Activated CD8-positive, alpha-beta memory T cell treated with anti-CD3 and anti-CD28 coated beads for 24 hours (primary cell): ENCODE results near the gene CETN2.
A peak's percentile ranks its signal among the peaks of the same experiment; 100 is the strongest.
"Not testable (repeated sequence)": the region's sequence is repeated elsewhere in the genome, so short reads cannot be mapped to it uniquely, and the experiment has no call there.

ENCODE experiments used
- DNase-seq: peaks from one replicate; pipeline ENCODE4 v3.0.0-alpha.2; 2020

Gene CETN2

GRCh38 chrX:152830312-152831305, at the start of gene CETN2, which contains the start of gene NSDHL:
Gene CETN2, minus strand, starts transcription at chrX:152830757. Its CDS starts 47 bp downstream, at chrX:152830710.
Gene NSDHL, plus strand, starts transcription at chrX:152831063. Its CDS starts 15,262 bp downstream, at chrX:152846325.
- peak; percentile 93 for DNase-seq

GRCh38 chrX:152878976-152879755, 48.6 kb upstream of the CETN2 start:
- DNase-seq, result no peak

- no peak for DNase-seq
Observed at GRCh38 chrX:152876931-152877840, 46.6 kb upstream of the CETN2 start.

GRCh38 chrX:152873361-152873760, 42.8 kb upstream of the CETN2 start:
- no peak for DNase-seq

- DNase-seq, result no peak
Observed at GRCh38 chrX:152872522-152872921, 42.0 kb upstream of the CETN2 start.

GRCh38 chrX:152871260-152871659, 40.7 kb upstream of the CETN2 start:
- DNase-seq, result no peak

GRCh38 chrX:152869972-152870371, 39.4 kb upstream of the CETN2 start:
- DNase-seq, result no peak

- no peak for DNase-seq
Observed at GRCh38 chrX:152866386-152866785, 35.8 kb upstream of the CETN2 start.

GRCh38 chrX:152865232-152865920, 34.8 kb upstream of the CETN2 start:
- no peak for DNase-seq

- no peak for DNase-seq
Observed at GRCh38 chrX:152861826-152862225, 31.3 kb upstream of the CETN2 start.

- DNase-seq, result no peak
Observed at GRCh38 chrX:152861116-152861515, 30.6 kb upstream of the CETN2 start.

- DNase-seq, result no peak
Observed at GRCh38 chrX:152853986-152854385, 23.4 kb upstream of the CETN2 start.

- DNase-seq, result no peak
Observed at GRCh38 chrX:152850465-152850864, 19.9 kb upstream of the CETN2 start.

- DNase-seq, result no peak
Observed at GRCh38 chrX:152847281-152847680, 16.7 kb upstream of the CETN2 start.

GRCh38 chrX:152845618-152846240, 15.2 kb upstream of the CETN2 start:
- no peak for DNase-seq

GRCh38 chrX:152844256-152844655, 13.7 kb upstream of the CETN2 start:
- no peak for DNase-seq

GRCh38 chrX:152843852-152844251, 13.3 kb upstream of the CETN2 start:
- no peak for DNase-seq

GRCh38 chrX:152842772-152843338, 12.3 kb upstream of the CETN2 start:
- peak; percentile 24 for DNase-seq

- not testable (repeated sequence) for DNase-seq
Observed at GRCh38 chrX:152835470-152835869, 4.9 kb upstream of the CETN2 start.

- DNase-seq, result no peak
Observed at GRCh38 chrX:152833378-152833777, 2.8 kb upstream of the CETN2 start.

GRCh38 chrX:152832520-152832919, 2.0 kb upstream of the CETN2 start:
- DNase-seq, result no peak
